Measurements from ENCODE around the gene MICOS13.

- TF ChIP-seq, protein P1, sequence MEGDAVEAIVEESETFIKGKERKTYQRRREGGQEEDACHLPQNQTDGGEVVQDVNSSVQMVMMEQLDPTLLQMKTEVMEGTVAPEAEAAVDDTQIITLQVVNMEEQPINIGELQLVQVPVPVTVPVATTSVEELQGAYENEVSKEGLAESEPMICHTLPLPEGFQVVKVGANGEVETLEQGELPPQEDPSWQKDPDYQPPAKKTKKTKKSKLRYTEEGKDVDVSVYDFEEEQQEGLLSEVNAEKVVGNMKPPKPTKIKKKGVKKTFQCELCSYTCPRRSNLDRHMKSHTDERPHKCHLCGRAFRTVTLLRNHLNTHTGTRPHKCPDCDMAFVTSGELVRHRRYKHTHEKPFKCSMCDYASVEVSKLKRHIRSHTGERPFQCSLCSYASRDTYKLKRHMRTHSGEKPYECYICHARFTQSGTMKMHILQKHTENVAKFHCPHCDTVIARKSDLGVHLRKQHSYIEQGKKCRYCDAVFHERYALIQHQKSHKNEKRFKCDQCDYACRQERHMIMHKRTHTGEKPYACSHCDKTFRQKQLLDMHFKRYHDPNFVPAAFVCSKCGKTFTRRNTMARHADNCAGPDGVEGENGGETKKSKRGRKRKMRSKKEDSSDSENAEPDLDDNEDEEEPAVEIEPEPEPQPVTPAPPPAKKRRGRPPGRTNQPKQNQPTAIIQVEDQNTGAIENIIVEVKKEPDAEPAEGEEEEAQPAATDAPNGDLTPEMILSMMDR (IDR thresholded peaks at IDR 0.05) = peak in 2 of 4 experiments; percentile 9 to 20
- TF ChIP-seq POLR2AphosphoS5 (IDR thresholded peaks at IDR 0.05) = no peak
- no peak for TF ChIP-seq POLR2A (IDR thresholded peaks at IDR 0.05)
Measured at GRCh38 chr19:5719274-5719960, 39.1 kb upstream of the MICOS13 start.
